Astrocyte (in vitro differentiated cells and primary cell): ENCODE measurements around the gene ZNF19. TPM values are rescaled to one million over a fixed set of nuclear protein-coding genes. Genes with fewer than 3 reads are reported as not detected.

Experiments used
- DNase-seq: peaks from one replicate; pipeline ENCODE4 v3.0.0-alpha.2; 2010; ENCODE audit warnings: low read depth
- FAIRE-seq: peaks from 2 replicates; lab custom pipeline; 2011; peaks lifted over from hg19 to GRCh38; lab: Jason Lieb, UNC
- H2AFZ ChIP-seq: 2 replicates; pipeline ENCODE4 v1.6.0; 2012; ENCODE audit warnings: low read depth, low read length, inconsistent platforms
- H3K27ac ChIP-seq: 2 replicates; pipeline ENCODE4 v1.5.1; 2011; ENCODE audit warnings: low read depth, low read length, inconsistent platforms
- H3K27me3 ChIP-seq: 2 replicates; pipeline ENCODE4 v1.6.0; 2011; ENCODE audit warnings: low read length, inconsistent platforms; ENCODE audit not compliant: insufficient read depth
- H3K36me3 ChIP-seq: 2 replicates; pipeline ENCODE4 v1.5.1; 2011; ENCODE audit warnings: low read length, inconsistent platforms; ENCODE audit not compliant: insufficient read depth
- H3K4me1 ChIP-seq: 2 replicates; pipeline ENCODE4 v1.5.1; 2011; ENCODE audit warnings: low read length, inconsistent platforms; ENCODE audit not compliant: insufficient read depth
- H3K4me2 ChIP-seq: 2 replicates; pipeline ENCODE4 v1.6.0; 2012; ENCODE audit warnings: low read length, inconsistent platforms
- H3K4me3 ChIP-seq: 2 replicates; pipeline ENCODE4 v1.5.1; 2011; ENCODE audit warnings: low read depth, mild to moderate bottlenecking, low read length, inconsistent platforms; ENCODE audit not compliant: insufficient read depth
- H3K79me2 ChIP-seq: 2 replicates; pipeline ENCODE4 v1.6.0; 2012; ENCODE audit warnings: mild to moderate bottlenecking, low read length, inconsistent platforms; ENCODE audit not compliant: insufficient read depth
- H3K9ac ChIP-seq: 2 replicates; pipeline ENCODE4 v1.6.0; 2012; ENCODE audit warnings: mild to moderate bottlenecking, low read length, inconsistent platforms
- H3K9me3 ChIP-seq: 2 replicates; pipeline ENCODE4 v1.5.1; 2012; ENCODE audit warnings: low read depth, mild to moderate bottlenecking, low read length, inconsistent platforms; ENCODE audit not compliant: insufficient read depth
- H4K20me1 ChIP-seq: 2 replicates; pipeline ENCODE4 v1.6.0; 2012; ENCODE audit warnings: low read length, inconsistent platforms; ENCODE audit not compliant: insufficient read depth
- H3K27ac Mint-ChIP-seq: one replicate; pipeline ENCODE4 v1.8.0; 2021; ENCODE audit warnings: mild to moderate bottlenecking, mixed read lengths; ENCODE audit not compliant: unreplicated experiment
- H3K27me3 Mint-ChIP-seq: one replicate; pipeline ENCODE4 v1.8.0; 2021; ENCODE audit warnings: low read depth, mixed read lengths; ENCODE audit not compliant: unreplicated experiment
- H3K36me3 Mint-ChIP-seq: one replicate; pipeline ENCODE4 v1.8.0; 2021; ENCODE audit warnings: low read depth, mixed read lengths; ENCODE audit not compliant: unreplicated experiment
- H3K4me1 Mint-ChIP-seq: one replicate; pipeline ENCODE4 v1.8.0; 2021; ENCODE audit warnings: low read depth, mixed read lengths; ENCODE audit not compliant: unreplicated experiment
- H3K4me3 Mint-ChIP-seq: one replicate; pipeline ENCODE4 v1.8.0; 2021; ENCODE audit warnings: mild to moderate bottlenecking, moderate library complexity, mixed read lengths; ENCODE audit not compliant: unreplicated experiment
- H3K9me3 Mint-ChIP-seq: one replicate; pipeline ENCODE4 v1.8.0; 2021; ENCODE audit warnings: mild to moderate bottlenecking, mixed read lengths; ENCODE audit not compliant: unreplicated experiment
- EZH2 ChIP-seq: IDR thresholded peaks from 2 replicates; pipeline ENCODE4 v1.6.1; 2012; ENCODE audit warnings: mild to moderate bottlenecking, low read length, inconsistent platforms; ENCODE audit not compliant: insufficient read depth
- total RNA-seq: library from RNA; stranded (reverse); gene quantifications from 2 replicates; pipeline ENCODE4 v1.2.1, GENCODE V29; 2021
- TF ChIP-seq, protein P1 (sequence below): IDR thresholded peaks from 2 replicates; pipeline ENCODE4 v1.5.1; 2011; ENCODE audit warnings: low read depth, mild to moderate bottlenecking, inconsistent platforms, low read length, moderate library complexity; ENCODE audit not compliant: insufficient read depth

ZNF19 gene
- total RNA-seq, 1 donor from 2014 or later, result 2.9 TPM

DNA sequence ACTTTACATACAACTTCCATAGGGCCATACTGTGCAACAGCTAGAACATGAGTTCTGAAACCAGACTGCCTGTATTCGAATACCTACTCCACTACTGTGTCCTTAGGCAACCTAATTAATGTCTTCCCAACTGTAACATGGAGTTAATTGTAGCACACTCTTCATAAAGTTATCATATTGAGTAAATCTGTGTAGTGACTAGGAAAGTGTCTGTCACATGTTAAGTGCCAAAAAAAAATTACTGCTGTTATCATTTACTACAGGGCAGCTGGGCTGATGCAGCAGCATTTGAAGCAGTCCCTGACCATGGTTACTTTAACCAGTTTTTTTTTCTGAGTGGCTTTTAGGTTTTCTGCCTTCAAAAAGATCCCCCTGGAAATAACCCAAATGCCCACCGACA, 16.2 kb downstream of the ZNF19 start:
- H3K4me3 ChIP-seq, result no peak overlapping the region
- H3K4me1 ChIP-seq, result peaks cover 17% of the 10 kb centered on the region
- Mint-ChIP-seq H3K9me3 (peaks cover 14% of the 10 kb centered on the region), H3K36me3 (peaks cover 20% of the 10 kb centered on the region), H3K27me3 (no peaks in the 10 kb centered on the region), H3K4me3 (no peak overlapping the region), H3K27ac (peak overlapping the region; percentile 34), H3K4me1 (peaks cover 30% of the 10 kb centered on the region)
- H2AFZ ChIP-seq, result no peak overlapping the region
- no peak overlapping the region for H3K4me2 ChIP-seq
- TF ChIP-seq EZH2, result no peak
- TF ChIP-seq, protein P1, sequence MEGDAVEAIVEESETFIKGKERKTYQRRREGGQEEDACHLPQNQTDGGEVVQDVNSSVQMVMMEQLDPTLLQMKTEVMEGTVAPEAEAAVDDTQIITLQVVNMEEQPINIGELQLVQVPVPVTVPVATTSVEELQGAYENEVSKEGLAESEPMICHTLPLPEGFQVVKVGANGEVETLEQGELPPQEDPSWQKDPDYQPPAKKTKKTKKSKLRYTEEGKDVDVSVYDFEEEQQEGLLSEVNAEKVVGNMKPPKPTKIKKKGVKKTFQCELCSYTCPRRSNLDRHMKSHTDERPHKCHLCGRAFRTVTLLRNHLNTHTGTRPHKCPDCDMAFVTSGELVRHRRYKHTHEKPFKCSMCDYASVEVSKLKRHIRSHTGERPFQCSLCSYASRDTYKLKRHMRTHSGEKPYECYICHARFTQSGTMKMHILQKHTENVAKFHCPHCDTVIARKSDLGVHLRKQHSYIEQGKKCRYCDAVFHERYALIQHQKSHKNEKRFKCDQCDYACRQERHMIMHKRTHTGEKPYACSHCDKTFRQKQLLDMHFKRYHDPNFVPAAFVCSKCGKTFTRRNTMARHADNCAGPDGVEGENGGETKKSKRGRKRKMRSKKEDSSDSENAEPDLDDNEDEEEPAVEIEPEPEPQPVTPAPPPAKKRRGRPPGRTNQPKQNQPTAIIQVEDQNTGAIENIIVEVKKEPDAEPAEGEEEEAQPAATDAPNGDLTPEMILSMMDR, result no peak
- no peak for FAIRE-seq
- no peak for DNase-seq
- no peaks in the 10 kb centered on the region for H3K27me3 ChIP-seq
- no peak overlapping the region for H3K27ac ChIP-seq
- no peak overlapping the region for H3K9ac ChIP-seq
- H3K79me2 ChIP-seq, result no peaks in the 10 kb centered on the region
- peaks cover 5% of the 10 kb centered on the region for H3K36me3 ChIP-seq
- H4K20me1 ChIP-seq, result no peaks in the 10 kb centered on the region
- H3K9me3 ChIP-seq, result peaks cover 15% of the 10 kb centered on the region

DNA sequence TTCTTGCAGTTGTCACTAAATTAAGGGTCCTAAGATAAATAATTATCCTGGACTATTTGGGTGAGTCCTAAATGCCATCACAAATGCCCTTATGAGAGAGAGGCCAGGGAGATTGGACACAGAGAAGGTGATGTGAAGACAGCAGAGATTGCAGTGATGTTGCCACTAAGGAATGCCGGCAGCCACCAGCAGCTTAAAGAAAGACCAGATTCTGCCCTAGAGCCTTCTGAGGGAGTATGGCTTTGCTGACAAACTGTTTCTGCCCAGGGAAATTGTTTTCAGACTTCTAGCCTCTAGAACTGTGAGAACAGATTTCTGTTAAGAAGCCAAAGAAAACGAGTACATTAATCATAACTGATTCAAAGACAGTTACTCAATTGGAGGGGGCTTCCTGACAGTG, 17.1 kb downstream of the ZNF19 start:
- DNase-seq, result no peak
- Mint-ChIP-seq H3K4me3 (peak overlapping the region; percentile 1), H3K4me1 (peaks cover 30% of the 10 kb centered on the region), H3K27me3 (no peaks in the 10 kb centered on the region), H3K9me3 (peaks cover 11% of the 10 kb centered on the region), H3K27ac (peak overlapping the region; percentile 90), H3K36me3 (peaks cover 14% of the 10 kb centered on the region)
- peaks cover 15% of the 10 kb centered on the region for H3K9me3 ChIP-seq
- no peak overlapping the region for H3K9ac ChIP-seq
- FAIRE-seq, result no peak
- H3K4me1 ChIP-seq, result peaks cover 17% of the 10 kb centered on the region
- H3K4me3 ChIP-seq, result no peak overlapping the region
- H2AFZ ChIP-seq, result no peak overlapping the region
- peaks cover 5% of the 10 kb centered on the region for H3K36me3 ChIP-seq
- no peak overlapping the region for H3K27ac ChIP-seq
- H4K20me1 ChIP-seq, result no peaks in the 10 kb centered on the region
- no peaks in the 10 kb centered on the region for H3K27me3 ChIP-seq
- no peak overlapping the region for H3K4me2 ChIP-seq
- no peaks in the 10 kb centered on the region for H3K79me2 ChIP-seq
- TF ChIP-seq, protein P1, result no peak
- no peak for TF ChIP-seq EZH2

DNA sequence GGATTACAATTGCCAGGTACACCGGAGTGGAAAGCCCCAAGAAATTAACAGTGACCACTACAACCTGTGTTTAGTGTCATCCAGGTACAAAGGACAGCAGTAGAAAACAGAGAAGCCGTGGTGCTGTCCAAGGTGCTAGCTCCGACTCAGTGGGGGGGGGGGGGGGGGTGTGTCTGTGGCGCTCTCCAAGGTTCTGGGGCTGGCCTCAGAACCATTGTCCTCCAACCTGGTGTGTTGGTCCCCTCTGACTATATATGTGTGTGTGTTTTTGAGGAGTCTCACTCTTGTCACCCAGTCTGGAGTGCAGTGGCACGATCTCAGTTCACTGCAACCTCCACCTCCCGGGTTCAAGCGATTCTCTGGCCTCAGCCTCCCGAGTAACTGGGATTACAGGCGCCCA, 21.3 kb downstream of the ZNF19 start:
- H3K36me3 Mint-ChIP-seq, result peaks cover 2% of the 10 kb centered on the region
- no peak overlapping the region for H3K4me3 Mint-ChIP-seq
- Histone ChIP-seq H3K9me3 (no peaks in the 10 kb centered on the region), H4K20me1 (no peaks in the 10 kb centered on the region), H3K4me3 (no peak overlapping the region), H3K36me3 (no peaks in the 10 kb centered on the region), H3K27me3 (no peaks in the 10 kb centered on the region), H3K4me2 (no peak overlapping the region), H3K79me2 (no peaks in the 10 kb centered on the region), H2AFZ (no peak overlapping the region), H3K9ac (no peak overlapping the region), H3K4me1 (no peaks in the 10 kb centered on the region), H3K27ac (no peak overlapping the region)
- H3K9me3 Mint-ChIP-seq, result peaks cover 3% of the 10 kb centered on the region
- peaks cover 11% of the 10 kb centered on the region for H3K4me1 Mint-ChIP-seq
- no peak overlapping the region for H3K27ac Mint-ChIP-seq
- DNase-seq (peak; percentile 15), FAIRE-seq (no peak)
- TF ChIP-seq, protein P1, result no peak
- TF ChIP-seq EZH2, result no peak
- H3K27me3 Mint-ChIP-seq, result peaks cover 2% of the 10 kb centered on the region
